HG03108 (cell line): ENCODE measurements around the gene MORC2.

Experiments
- ATAC-seq: cut with Tn5 transposase; IDR thresholded peaks from one replicate; pipeline ENCODE4 v1.9.1; 2021; ENCODE audit warnings: moderate library complexity; ENCODE audit not compliant: unreplicated experiment

The MORC2 gene

DNA sequence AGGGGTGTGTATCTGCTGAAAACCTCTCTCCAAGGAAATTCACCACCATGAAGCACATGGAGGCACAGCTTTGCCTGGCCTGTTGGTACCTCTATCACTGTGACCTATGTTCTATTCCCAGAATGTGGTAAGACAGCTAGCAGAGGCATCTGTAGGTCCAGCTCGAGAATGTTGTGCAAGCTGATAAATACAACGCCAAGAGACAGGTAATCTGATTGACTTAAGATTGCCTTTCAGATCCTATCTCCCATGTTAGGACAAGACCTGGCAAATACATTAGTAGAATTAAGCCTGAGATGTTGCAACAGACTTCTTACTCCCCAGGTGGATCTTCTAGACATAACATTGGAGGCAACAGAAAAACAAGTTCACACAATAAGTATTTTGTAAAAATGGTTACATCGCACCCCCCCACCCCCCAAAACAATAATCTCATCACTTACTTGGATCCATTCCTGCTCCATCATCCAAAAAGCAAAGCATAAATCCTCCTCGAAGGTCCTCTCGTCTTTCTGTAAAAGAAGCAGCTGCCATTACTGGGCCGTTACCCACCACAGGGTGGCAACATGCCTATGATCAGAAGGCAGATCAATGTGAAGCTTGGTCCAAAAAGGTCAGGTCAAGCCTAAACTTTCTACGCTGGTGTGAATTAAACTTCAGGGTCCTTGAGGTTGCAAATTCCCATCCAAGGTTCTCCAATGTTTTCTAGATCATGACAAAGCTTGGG lies 18.5 kb downstream of the MORC2 start:
- ATAC-seq, result no peak

DNA sequence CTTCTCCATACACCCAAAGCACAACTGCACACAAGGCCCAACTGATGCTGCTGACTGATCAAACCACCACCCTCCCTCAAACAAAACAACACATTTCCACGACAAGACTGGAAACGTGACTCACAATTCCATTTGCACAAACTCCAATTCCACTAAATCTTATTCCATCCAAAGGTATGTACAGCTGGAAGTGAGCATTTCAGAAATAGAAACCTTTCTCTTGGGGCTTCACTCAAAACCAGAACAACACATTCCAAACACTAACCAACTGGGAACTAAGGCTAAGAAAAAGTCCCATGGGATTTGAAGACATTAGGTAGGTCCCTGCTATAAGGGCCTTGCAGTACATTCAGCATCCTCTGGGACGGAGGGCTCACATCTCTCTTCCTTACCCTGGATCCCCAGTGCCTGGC lies 19.6 kb downstream of the MORC2 start:
- ATAC-seq, result no peak

DNA sequence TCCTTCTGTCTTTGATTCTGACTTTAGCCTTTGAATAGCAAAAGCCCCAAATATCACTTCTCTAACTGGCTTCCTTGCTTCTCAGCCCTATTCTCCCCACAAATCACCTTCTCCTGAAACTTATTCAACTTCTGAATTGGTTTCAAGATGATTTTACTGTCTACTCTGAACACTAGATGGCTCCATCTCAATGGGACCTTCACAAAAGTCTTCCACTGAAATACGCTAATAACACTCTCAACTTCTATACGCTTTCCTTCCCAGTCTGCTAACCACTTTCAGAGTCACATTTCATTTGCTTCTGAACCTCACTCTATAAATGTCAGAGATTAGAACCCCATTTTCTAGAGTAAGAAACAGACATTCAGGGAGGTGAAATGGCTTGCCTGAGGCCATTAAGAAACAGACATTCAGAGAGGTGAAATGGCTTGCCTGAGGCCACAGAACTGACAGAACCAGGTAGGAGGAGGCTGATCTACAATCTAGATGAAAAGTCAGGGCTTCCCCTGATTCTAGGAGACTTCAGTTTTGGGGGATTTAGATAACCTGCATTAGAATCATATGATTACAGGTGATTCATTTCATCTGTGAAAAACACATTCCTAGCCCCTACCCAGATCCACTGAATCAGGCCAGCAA lies 20.6 kb downstream of the MORC2 start:
- no peak for ATAC-seq

DNA sequence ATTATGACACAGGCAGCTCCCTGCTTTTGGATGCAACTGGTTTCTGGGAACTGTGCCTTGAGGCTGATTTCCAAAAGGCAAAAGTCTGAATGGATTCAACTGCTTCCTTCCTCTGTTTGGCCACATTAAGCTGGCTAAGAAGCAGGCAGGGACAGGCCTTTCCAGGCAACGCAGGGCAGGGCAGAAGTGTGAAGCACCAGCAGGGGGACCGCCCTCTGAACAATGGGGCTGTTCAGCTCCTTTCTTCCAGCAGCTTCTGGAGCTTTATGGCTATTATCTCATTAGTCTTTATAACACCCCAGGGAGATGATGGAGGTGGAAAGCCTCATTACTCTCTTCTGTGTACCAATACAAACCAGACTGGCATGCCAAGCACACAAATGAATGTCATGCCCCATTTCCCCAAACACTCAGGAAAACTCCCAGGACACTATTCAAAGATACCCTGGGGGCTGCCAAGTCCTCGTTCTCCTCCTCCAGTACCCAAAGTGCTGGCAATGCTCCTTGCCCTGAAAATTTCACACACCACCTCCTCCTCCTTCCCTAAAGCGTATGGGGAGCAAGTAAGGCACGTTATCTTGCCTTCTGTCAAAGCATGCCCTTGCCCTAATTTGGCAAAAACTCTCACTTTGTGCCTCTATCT lies 21.3 kb downstream of the MORC2 start:
- ATAC-seq, result no peak

DNA sequence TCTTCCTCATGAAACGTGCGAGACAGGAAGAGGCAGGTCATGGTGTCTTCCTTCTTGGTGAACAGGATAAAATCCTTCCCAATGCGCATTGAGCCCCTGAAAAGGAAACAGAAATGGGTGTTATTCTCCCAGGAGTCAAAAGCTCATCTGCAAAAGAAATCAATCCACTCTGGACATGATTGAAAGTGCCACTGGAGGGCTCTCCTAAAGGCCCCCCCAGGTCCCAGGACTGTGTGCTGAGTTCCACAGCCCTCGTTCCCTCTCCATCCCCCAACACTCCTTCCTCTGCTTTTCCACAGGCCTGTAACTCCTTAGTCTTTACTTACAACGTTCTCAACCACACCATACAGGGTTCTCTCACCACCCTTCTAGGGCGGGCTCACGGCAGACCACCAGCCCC lies 22.2 kb downstream of the MORC2 start:
- no peak for ATAC-seq

DNA sequence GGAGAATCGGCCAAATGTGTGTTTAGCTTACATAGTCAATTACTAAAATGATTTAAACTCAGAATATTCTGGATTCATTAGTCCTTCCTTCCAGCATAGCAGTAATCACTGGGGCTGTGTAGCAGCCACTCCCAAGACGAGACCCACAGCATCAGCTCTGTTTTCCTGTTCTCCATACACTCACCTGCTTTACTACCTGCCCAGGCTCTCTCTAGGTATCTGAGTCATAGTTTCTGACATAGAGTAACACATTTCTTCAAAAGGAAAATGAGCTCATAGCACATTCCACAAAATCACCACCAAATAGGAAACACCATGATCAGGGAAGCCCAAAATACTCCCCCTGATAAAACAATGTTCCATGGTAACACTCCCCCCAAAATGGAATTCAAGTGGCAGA lies 22.9 kb downstream of the MORC2 start:
- no peak for ATAC-seq

DNA sequence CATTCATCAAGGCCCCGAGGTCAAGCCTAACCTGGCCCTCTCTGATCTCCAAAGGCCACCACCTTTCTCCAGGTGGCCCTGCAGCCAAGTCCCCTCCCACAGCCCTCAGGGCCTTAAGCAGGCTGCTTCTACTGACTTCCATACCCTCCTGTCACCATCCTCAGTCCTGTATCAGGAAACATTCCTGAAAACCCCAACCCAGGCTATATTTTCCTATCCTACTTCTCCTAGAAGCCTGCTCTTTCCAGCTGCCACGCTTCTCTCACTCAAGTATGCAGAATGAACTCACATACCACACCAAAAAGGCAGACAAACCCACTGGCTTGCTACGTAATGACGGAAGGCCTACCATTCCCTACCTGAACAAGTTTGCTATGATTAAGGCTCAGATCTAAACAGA lies 23.6 kb downstream of the MORC2 start:
- ATAC-seq, result no peak

DNA sequence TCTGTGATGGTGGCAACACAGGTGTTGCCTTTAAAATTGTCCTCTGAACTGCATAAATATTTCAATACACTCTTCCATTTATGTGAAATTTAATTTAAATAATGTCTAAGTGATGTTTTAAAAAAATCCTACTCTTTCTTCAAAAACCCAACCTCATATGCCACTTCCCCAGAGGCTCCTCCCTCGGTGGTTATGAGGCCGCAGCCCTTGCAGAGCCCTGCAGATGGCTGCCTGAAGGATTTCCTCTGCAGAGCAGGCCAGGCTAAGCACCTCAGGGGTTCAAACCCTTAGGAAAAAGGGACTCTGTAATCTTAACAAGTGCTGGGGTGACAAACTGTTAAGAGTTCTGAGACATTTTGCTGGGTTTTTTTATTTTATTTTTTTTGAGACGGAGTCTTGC lies 25.2 kb downstream of the MORC2 start:
- no peak for ATAC-seq

DNA sequence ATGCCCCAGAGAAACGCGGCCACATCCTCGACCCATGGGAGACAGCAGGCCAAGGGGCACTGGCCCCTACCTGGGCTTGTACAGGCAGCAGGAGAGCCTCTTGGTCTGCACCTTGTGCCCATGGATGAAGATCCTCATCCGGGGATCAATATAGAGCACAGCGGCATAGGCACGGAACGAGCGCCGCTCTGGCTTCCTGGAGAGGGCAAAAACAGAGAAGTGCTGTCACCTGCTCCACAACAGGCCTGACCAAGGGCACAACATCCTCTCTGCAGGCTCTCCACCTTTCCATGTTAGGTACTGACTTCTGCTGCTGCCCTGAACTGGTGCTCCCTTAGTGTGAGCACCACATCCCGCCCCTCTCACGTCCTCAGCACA lies 27.2 kb downstream of the MORC2 start:
- ATAC-seq, result no peak

DNA sequence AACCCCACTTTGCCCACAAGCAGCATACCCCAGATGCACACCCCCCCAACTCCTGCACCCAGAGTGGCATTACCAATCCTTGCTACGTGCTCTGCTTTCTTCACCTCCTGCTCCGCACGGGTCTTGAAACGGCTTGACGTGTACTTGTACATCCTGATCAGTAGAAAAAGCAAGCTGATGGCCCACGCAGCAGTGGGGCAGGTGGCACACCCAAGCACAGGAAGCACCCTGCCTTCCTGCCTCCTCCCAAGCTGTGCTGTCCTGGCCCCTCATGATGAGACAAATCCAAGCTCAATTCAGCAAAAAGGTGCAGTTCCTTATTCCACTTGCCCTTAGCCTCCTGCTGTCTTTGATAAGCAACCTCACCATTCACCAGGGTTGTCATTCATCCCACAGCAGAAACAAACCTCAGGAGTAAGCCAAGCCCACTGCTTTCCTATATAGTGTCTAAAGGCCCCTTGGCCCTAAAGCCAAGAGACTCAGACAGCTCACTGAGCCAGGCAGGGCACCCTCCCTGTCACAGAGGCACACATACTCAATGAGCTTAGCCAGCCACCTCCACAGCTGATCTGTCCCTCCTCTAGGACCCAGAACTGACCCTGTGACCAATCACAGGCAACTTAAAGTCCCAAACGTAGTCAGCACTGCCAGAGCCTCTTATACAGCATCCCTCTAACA lies 27.8 kb downstream of the MORC2 start:
- ATAC-seq, result no peak

DNA sequence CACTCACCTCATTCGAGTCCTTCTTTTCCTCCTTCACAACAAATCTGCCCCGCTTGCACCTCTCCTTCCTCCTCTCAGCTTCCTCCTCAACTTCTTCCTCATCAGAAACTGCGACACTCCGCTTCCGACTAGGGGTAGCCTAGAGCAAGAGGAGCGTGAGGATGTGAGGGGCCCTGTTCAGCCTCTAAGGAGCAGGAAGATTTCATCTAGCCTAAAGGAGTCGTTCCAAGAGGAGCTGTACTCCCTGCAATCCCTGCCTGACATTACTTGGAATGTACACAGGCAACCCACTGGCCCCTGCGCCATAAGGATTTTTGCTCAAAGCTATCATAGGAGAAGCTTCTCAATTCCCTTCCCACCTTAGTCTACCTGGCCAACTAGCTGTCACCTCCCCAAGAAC lies 34.5 kb downstream of the MORC2 start:
- ATAC-seq, result no peak

DNA sequence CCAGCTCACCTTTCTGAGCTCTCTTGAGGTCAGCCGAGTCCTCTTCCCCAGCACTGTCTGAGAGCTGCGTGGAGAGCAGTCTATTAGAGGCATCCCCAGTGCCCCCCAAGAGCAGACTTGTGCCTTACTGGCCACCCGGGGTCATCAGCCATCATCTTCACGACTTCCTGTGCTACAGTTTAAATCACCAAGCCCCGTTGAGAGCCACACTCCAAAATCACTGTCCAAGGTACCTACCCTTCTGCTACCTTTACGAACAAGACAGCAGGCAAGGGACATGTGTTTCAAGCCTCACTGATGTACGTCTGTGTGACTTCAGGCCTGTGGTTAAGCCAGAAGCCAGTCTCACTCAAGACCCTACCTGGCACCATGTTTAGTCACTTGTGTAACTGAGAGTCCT lies 35.1 kb downstream of the MORC2 start:
- ATAC-seq, result no peak

DNA sequence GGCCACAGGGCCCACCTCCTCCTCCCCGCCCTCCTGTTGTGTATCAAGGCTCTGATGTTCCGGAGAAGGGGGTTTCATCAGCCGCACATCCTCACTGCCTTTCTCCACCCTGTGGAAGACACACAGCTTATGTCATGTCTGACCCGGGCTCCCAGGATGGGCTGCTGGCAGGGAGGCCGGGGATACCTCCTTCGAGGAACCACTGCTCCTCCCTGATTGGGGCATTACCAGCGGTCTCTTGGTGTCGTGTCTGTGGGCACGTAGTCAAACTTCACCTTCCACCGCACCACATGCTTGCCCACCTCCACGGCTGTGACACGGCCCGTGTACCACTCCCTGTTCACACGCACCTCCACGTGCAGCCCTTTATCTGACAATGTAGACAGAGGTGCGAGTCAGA lies 35.9 kb downstream of the MORC2 start:
- no peak for ATAC-seq

DNA sequence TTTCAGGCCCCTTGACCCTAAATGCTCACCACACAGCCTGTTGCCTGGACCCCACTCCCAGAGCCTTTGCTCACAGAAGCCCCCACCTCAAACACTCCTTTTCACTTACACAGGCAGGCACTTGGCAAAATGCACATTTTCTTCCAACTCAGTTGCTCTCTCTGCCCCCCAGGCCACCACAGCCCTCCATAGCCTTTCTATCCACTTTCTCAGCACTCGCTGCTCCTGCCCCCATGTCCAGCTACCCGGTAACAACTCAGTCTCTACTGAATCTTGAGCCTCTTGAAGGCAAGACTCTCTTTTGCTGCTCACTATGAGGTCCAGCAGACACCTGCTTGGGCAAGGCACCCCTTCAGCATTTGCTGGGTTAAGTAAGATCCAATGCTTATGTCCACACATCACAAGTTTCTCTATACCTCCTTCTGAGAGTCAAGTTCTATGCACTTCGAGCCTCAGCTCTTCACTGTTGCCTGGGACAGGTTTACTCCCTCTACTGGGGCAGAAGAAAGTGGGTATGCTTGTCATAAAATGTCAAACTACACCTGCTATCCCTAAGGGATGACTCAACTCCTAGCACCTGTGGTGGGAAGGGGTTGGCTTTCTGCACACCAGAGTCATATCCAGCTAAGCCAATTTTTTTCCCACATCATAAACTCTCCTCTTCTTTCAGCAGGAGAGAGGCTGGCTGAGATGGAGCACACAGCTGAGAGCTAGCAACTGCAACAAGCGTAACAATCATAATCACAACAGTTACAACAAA lies 36.9 kb downstream of the MORC2 start:
- no peak for ATAC-seq

DNA sequence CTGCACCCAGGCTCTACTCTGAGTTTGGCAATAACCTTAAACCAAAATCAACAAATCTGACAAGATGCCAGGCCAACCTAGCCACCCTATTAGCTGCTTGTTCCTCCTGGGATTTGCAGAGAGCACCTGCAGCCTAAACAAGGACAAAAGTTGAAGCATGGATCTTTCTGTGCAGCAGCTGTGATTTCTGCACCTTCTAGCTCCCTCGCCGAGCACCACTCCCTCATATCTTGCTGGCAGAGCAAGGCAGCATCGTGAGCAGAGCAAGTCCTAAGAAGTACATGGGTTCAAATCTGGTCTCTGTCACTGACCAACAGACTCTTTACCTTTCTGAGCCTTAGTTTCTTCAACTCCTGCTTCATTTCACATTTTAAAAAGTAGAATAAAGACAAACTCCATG lies 38.3 kb downstream of the MORC2 start:
- no peak for ATAC-seq

DNA sequence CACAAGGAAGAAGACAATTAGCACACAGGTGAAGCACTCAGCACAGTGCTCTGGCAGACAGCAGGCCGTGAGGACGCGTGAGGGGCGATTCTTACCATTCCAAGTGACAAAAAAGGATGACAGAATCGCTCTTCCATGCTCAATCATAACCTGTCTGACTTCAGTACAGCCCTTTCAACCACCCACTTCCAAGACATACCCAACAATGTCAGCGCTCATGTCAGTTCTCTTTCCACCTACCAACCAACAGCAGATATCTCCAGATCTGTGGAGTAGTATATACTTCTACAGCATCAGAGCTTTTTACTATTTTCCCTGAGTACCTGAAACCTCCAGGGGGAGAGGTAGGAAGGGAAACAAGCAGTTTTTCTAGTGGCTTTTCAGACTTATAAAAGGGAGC lies 40.2 kb downstream of the MORC2 start:
- ATAC-seq, result no peak

DNA sequence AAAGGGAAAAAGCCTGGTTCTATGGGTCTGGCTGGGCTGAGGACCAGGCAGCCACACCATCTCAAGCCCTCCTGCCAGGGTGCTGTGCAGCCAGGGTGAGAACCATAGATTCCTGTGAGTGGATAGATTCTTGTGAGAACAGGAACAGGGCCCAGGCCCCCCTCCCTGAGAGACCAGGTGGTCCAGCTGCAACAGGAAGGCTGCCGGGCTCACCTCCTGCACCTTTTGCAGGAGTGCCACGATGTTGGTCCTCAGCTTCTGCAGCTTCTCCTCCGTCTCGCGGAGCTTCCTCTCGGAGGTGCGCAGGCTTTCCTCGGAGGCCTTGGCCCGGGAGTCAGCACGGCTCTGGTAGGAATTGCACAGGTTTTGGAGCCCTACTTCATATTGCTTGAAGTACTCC lies 40.8 kb downstream of the MORC2 start:
- ATAC-seq, result no peak

DNA sequence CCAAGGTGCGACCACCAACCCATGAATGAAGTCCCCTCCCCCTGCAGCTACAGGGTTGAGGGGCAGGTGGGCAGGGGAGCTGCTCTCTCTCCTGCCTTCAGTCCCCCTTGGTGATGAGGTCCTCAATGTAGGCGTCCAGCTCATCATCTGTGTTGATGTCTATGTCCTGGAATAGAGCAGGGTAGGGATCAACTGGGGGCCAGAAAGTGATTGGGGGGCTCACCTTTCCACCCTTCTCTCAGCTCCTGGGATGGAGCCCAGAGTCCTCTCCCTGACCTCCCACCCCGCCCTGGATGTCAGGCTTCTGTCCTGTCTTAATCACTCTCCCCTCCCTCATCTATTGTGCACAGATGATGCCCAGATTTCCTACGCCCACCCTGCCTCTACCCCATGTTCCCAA lies 41.9 kb downstream of the MORC2 start:
- no peak for ATAC-seq

DNA sequence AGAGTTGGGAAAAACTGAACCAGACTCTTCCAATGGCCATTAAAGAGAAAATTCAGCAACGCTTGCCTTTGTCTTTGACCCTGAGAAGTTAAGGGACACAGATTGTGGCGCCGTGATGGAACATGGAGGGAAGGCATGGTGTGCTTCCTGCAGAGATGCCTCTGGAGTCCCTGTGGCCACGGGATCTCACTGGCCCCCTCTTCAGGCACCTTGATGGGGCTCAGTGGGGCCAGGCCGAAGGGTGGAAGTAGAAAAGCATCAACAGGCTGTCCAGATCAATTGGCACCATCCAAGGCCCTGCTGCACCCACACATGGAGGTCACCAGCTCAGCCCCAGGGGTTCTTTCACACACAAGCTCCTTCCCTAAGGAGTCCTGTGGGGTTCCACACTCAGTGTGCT lies 42.9 kb downstream of the MORC2 start:
- ATAC-seq, result no peak

DNA sequence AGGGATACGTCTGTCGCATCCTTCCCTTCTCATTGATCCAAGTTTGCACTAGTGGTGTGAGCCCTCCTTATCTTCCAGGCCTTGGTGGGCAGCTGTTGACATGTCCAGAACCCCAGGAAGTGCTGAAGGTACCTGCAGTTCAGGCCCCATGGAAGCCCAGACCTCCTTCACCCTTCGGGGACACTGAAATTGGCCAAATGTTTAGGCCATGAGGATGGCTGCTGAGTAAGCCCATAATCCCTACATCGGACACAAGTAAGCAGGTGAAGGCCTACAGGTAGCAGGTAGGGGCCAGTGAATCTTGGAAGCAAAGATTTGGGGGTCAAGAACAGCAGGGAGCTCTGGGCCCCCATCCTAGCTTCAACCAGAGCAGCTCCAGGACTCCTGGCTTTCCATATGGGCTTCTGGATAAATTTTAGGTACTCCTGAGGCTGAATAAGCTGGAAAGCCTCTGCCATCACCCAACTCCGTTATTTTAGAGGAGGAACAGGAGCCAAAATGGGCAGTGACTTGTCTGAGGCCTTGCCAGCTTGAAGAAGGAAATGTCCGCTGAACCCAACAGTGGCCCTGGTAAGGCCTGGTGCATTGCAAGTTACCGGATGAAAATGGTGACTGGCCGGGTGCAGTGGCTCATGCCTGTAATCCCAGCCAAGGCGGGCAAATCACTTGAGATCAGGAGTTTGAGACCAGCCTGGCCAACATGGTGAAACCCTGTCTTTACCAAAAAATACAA lies 45.2 kb downstream of the MORC2 start:
- ATAC-seq, result no peak
